Measurements from ENCODE around the gene PTPN6. TPM values are rescaled to one million over a fixed set of nuclear protein-coding genes. Genes with fewer than 3 reads are reported as not detected.

The PTPN6 gene
- total and polyA plus RNA-seq, 10 of the 15 experiments (the other 5 are each of a cell fraction or from before 2014, with no cell fraction given), result 229 to 457 (median 370) TPM

DNA sequence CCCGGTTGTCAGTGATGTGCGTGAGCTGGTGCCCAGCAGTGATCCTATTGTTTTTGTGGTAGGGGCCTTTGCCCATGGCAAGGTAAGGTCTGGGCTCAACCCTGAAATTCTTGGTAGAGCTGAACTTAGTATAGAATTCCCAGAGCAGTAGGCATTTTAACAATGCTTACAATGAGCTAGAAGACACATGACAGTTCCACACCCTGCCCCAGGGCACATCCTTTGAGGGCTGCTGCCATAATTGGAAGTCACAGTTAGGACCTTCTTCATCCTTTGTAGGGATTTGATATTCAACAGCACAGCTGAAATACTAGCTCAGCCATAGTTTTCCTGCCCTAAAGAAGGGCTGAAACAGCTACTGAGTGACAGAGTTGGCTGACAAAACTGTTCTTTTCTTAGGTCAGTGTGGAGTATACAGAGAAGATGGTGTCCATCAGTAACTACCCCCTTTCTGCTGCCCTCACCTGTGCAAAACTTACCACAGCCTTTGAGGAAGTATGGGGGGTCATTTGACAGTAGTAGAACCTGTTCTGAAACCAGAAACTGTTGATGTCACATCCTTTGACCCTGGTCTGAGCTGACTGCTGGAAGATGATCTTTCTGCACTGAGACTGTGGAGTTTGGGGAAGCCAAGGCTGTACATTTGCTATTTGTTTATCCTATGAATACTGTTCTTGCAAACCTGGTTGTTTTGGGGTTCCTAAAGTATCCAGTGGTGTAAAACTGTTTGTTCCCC, 24.3 kb downstream of the PTPN6 start:
- ChIA-PET SMC1A (ENCODE audit: uncharacterized antibody, unreplicated experiment) (interaction anchor here (0.5 to 1.3 kb wide), 7 partner anchors 12 to 138 kb away, joined by 3 to 6 read pairs (median 4); no protein-coding TSS in a partner anchor), RAD21 (ENCODE audit: unreplicated experiment) (interaction anchor here (1.0 to 1.3 kb wide), 3 partner anchors 9 to 32 kb away, joined by 3 to 4 read pairs (median 3); partner anchors contain the start of genes C12orf57 and RNU7-1), CTCF (interaction anchor here (1.2 to 2.5 kb wide), 6 partner anchors 32 to 138 kb away, joined by 3 to 13 read pairs (median 5); partner anchors contain the start of genes C12orf57, C1R, C1RL and LPCAT3), POLR2A (interaction anchor here (0.6 to 1.9 kb wide), 5 partner anchors 12 to 1534 kb away, joined by 3 to 7 read pairs (median 4); partner anchors contain the start of gene LPCAT3)
- no peaks in the 10 kb centered on the region for H3K9me3 ChIP-seq (replicated peaks; ENCODE audit: control insufficient read depth, insufficient read depth, low read length)
- DNase-seq (ENCODE audit: low read depth, low spot score) (no peak), ATAC-seq (peak; percentile 39), FAIRE-seq (no peak)
- whole genome bisulfite sequencing (ENCODE audit: insufficient coverage, insufficient replicate concordance, low lambda C conversion rate, missing lambda C conversion rate), result 100% methylated on average over 2 of the region's 2 CpGs
- peaks cover 20% of the 10 kb centered on the region for H3K4me1 ChIP-seq (ENCODE audit: control insufficient read depth, insufficient read depth, low read length)
- no TSS peak for BruUV-seq (replicated peaks)
- in situ Hi-C loops (cut with MboI) (no loop called here), intact Hi-C loops (cut with micrococcal nuclease; ENCODE audit: unreplicated experiment) (no loop called here)
- H3K4me3 ChIP-seq, result no peak overlapping the region
- no peak overlapping the region for H3K9ac ChIP-seq (ENCODE audit: control insufficient read depth, insufficient read depth, low read length)
- H3K36me3 ChIP-seq (ENCODE audit: control insufficient read depth in 2 of 2, insufficient read depth in 2 of 2, low read length in 1 of 2), result peaks cover 24 to 43% of the 10 kb centered on the region in 2 experiments
- H3K27me3 ChIP-seq (replicated peaks in 1 of 2; ENCODE audit: control insufficient read depth in 2 of 2, insufficient read depth in 2 of 2, low read length in 1 of 2), result no peaks in the 10 kb centered on the region
- H3K79me2 ChIP-seq (ENCODE audit: control insufficient read depth, insufficient read depth, low read length), result peaks cover 26% of the 10 kb centered on the region
- H3K27ac ChIP-seq (ENCODE audit: control insufficient read depth, insufficient read depth), result no peak overlapping the region; the same call in 1 of the 2 replicates
- no peaks in the 10 kb centered on the region; the same call in 1 of the 2 replicates for H4K20me1 ChIP-seq (ENCODE audit: control insufficient read depth, insufficient read depth)
- H3K4me2 ChIP-seq (ENCODE audit: control insufficient read depth, insufficient read depth), result peak overlapping the region; percentile 49
- H2AFZ ChIP-seq (ENCODE audit: control insufficient read depth, low read depth, low read length), result no peak overlapping the region
- TF ChIP-seq IKZF2 (IDR thresholded peaks at IDR 0.05) (no peak), RELA (IDR thresholded peaks at IDR 0.05; ENCODE audit: borderline replicate concordance, partially characterized antibody) (no peak), CEBPB (IDR thresholded peaks at IDR 0.05; ENCODE audit: borderline replicate concordance in 1 of 2, low read depth in 2 of 2, low read length in 2 of 2) (no peak), EGR1 (IDR thresholded peaks at IDR 0.05; ENCODE audit: borderline replicate concordance in 1 of 2, low read depth in 2 of 2, low read length in 2 of 2) (no peak), CREM (IDR thresholded peaks at IDR 0.05; ENCODE audit: low read depth) (no peak), HDAC2 (IDR thresholded peaks at IDR 0.05) (no peak), ZNF207 (IDR thresholded peaks at IDR 0.05; ENCODE audit: borderline replicate concordance) (no peak), FOS (IDR thresholded peaks at IDR 0.05; ENCODE audit: borderline replicate concordance, extremely low read depth, insufficient read length) (no peak), E2F4 (IDR thresholded peaks at IDR 0.05; ENCODE audit: low read depth, low read length) (no peak), ELK1 (IDR thresholded peaks at IDR 0.05; ENCODE audit: low read depth, low read length) (no peak), EZH2 (IDR thresholded peaks at IDR 0.05; ENCODE audit: borderline replicate concordance, control insufficient read depth, low read depth, low read length) (no peak)
- TF ChIP-seq, protein P1, sequence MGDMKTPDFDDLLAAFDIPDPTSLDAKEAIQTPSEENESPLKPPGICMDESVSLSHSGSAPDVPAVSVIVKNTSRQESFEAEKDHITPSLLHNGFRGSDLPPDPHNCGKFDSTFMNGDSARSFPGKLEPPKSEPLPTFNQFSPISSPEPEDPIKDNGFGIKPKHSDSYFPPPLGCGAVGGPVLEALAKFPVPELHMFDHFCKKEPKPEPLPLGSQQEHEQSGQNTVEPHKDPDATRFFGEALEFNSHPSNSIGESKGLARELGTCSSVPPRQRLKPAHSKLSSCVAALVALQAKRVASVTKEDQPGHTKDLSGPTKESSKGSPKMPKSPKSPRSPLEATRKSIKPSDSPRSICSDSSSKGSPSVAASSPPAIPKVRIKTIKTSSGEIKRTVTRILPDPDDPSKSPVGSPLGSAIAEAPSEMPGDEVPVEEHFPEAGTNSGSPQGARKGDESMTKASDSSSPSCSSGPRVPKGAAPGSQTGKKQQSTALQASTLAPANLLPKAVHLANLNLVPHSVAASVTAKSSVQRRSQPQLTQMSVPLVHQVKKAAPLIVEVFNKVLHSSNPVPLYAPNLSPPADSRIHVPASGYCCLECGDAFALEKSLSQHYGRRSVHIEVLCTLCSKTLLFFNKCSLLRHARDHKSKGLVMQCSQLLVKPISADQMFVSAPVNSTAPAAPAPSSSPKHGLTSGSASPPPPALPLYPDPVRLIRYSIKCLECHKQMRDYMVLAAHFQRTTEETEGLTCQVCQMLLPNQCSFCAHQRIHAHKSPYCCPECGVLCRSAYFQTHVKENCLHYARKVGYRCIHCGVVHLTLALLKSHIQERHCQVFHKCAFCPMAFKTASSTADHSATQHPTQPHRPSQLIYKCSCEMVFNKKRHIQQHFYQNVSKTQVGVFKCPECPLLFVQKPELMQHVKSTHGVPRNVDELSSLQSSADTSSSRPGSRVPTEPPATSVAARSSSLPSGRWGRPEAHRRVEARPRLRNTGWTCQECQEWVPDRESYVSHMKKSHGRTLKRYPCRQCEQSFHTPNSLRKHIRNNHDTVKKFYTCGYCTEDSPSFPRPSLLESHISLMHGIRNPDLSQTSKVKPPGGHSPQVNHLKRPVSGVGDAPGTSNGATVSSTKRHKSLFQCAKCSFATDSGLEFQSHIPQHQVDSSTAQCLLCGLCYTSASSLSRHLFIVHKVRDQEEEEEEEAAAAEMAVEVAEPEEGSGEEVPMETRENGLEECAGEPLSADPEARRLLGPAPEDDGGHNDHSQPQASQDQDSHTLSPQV (IDR thresholded peaks at IDR 0.05), result no peak

Data from GM12878 (cell line).